ENCODE data around the gene FAM171A1. TPM values are rescaled to one million over a fixed set of nuclear protein-coding genes. Genes with fewer than 3 reads are reported as not detected.

The FAM171A1 gene
- total RNA-seq, 1 donor from 2014 or later, result 3.9 TPM

DNA sequence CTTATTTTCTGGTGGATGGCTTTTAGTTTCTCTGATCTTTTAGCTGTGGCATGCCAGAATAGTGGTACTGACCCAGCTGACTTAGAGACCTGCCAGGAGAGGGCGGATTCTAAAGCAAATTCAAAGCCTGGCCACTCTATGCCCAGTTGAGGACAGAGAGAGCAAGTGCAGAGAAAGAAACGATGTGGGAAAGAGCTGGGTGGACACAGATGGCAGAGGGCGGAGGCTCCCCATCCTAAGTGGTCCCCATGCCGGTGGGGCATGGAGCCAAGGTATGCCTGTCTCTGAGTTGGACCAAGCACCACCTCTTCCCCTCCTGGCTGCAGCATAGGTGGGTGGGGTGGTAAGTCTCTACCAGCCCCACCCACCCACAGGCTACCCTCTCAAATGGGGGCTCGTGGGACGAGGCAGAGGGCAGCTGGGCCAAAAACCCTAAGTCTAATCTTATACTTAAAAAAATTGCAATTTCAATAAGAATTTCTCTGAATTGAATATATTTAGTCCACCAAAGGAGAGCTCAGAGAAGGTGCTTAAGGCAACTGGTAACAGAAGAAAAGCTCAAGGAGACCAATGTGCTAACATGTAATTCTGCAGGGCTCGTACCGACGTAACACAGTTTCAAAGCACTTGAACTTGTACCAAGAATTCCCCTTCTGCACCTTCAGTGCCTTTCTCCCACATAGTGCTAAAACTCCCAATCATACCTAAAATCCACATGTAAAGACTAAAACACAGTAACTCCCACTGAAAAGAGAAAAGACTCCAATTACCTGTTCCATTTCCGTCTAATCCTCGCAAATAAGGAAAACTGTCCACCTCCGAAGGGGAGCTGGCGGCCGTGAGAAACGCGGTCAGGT is 116.9 kb downstream of the FAM171A1 start:
- intact Hi-C loops (cut with micrococcal nuclease), result no loop called here

DNA sequence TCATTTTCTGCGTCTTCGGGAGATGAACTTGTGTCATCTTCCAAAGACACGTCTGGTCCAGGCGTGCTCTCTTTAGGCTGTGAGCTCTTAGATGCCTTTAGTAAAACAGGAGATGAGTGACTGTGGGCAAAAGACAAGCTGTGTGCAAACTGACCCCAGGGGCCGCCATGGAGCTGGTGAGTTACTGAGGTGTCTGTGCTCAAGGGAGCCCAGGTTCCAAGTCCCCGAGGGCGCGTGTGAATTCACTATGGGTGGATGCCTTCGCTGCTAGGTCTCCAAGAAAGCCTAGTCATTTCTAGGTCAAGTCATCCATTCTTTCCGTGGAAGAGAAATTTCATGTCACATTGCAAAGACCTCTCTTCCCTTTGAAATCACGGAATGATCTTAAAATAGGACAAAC is 118.7 kb downstream of the FAM171A1 start:
- intact Hi-C loops (cut with micrococcal nuclease), result no loop called here

DNA sequence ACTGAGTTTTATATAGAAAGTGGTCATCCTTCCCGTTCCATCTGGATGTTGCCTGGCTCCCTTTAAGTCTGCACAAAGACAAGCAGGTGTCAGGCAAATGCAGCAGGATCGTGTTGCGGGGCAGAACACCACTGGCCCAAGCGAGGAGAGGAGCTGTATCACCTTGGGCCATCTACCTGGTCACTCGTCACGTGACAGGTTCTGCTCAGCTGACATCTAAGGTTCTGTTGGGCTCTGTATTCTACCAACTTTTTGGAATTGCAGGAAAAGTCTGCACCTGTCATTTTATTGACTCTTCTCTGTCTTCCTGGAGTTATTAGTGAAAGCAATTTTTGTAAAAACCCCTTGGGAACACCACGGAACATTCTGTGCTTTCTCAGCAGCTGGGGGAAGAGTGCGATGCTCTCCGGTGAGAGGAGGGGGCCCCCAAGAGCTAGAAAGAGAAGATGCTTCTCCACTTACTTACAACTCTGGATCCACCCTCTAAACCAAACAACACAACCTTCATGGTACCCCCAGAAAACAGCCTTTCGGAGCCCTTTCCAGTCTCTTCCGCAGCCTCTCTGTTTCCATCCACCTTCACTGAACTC is 119.2 kb downstream of the FAM171A1 start:
- intact Hi-C loops (cut with micrococcal nuclease), result no loop called here

DNA sequence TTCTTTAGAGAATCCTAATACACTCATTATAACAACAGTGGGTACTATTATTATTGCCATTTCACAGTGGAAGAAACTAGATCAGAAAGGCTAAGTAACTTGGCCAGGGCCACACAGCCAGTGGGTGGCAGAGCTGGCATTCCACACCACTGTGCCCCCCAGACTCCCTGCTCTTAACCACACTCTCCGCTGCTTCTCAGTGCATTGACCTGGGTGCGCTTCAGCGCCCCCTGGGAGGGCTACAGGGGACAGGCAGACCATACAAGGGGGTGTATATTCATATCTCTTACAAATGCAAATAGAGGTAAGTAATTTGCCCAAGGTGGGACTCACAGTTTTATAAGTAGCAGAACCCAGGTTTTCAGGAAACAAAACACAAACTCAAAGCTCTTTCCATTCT is 125.6 kb downstream of the FAM171A1 start:
- intact Hi-C loops (cut with micrococcal nuclease), result loop anchor here (5.0 kb wide), 1 partner anchor 78 kb away; the partner anchor contains the start of gene NMT2

DNA sequence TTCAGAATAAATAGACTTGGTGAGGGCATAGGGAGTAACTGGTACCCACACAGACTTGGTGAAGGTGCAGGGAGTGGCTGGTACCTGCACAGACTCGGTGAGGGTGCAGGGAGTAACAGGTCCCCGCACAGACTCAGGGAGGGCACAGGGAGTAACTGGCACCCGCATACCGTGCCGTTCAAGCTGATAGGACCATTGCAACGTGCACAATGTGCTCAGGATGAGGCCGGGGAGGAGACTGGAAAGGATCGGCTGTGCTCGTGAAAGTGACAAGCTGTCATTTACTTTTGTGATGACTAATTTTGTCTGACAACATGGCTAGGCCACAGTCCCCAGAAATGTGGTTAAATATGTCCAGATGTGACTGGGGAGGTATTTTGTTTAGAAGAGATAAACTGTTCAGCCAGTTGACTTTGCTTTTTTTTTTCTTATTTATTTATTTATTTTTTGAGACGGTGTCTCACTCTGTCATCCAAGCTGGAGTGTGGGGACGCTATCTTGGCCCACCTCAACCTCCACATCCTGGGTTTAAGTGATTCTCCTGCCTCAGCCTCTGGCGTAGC is 126.4 kb downstream of the FAM171A1 start:
- intact Hi-C loops (cut with micrococcal nuclease), result loop anchor here (5.0 kb wide), 1 partner anchor 77 kb away; the partner anchor contains the start of gene NMT2

DNA sequence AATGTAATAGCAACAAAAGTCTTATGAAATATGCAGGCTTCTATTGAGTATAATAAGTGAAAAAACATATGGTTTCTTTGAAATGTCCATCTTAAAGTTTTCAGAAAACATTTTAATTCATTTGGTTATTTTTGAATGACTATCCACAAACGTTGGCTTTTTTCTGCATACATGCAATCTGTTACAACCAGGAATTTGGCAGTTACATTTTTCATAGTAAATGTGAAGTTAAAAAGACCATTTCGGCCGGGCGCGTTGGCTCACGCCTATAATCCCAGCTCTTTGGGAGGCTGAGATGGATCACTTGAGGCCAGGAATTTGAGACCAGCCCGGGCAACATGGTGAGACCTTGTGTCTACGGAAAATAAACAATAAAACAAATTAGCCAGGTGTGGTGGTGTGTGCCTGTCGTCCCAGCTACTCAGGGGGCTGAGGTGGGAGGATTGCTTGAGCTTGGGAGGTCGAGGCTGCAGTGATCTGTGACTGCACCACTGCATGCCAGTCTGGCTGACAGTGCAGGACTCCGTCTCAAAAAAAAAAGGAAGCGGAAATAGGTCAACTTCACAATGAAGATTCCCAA is 128.7 kb downstream of the FAM171A1 start:
- intact Hi-C loops (cut with micrococcal nuclease), result no loop called here

DNA sequence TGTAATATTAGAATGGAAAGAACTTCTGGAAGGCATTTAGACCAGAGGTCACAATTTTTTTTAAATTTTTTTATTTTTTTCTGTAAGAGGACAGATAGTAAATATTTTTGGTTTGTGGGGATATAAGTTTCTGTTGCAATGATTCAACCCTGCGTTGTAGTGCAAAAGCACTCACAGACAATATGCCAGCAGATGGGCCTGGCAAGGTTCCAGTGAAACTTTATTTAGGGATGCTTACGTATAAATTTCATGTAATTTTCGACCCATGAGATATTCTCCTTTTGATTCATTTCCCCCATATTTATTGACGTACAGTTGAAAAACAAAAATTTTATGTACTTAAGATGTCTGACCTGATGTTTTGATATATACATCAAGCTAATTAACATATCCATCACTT is 129.8 kb downstream of the FAM171A1 start:
- intact Hi-C loops (cut with micrococcal nuclease), result no loop called here

DNA sequence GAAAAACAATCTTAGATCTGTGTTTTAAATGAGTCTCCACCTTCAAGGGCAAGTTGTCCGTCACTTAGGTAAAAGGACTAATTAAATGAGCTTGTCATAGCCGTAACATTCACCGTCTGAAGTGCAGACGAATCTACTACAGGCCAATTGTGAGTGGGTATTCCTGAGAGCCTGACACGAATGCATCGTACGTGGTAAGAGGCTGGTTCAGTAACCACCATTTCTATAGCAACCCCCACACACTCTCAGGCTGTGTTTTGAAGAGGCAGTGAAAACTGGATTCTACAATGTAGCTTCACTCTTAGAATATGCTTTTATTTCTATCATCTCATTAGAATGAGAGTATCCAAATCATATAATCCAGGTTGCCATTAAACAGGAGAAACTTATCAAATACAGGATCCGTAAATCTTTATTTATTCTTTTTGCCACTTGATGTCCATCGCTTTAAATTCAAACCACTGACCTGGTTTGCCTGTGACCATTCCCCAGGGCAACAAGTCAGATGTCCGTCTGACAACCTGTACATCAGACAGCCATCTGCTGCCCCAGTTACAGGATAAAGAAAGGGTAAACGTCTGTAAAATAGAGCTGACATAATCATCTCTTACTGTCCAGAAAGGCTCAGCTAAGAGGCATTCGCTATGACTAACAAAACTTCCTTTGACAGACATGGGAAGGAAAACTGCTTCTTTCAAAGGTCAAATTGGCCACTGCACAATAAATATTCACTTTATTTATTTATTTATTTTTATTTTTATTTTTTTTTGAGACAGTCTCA is 132.3 kb downstream of the FAM171A1 start:
- intact Hi-C loops (cut with micrococcal nuclease), result no loop called here

DNA sequence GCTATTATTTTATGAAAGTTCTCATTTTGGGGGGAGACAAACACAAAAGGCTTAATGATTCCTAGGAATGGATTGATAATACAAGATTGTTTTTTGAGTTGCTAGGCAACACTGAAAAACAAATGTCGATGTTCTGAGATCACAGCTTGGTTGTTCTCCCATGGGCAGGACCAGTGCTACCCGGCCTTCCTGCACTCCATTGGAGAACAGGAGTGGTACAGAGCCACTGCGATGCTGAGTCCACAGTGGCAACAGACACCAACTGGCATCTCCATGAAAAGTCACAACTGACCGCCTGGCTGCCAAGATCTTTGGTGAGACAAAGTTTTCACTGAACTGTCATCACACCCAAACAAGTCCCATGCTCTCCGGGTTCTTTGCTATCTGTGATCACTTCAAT is 133.7 kb downstream of the FAM171A1 start:
- intact Hi-C loops (cut with micrococcal nuclease), result no loop called here

DNA sequence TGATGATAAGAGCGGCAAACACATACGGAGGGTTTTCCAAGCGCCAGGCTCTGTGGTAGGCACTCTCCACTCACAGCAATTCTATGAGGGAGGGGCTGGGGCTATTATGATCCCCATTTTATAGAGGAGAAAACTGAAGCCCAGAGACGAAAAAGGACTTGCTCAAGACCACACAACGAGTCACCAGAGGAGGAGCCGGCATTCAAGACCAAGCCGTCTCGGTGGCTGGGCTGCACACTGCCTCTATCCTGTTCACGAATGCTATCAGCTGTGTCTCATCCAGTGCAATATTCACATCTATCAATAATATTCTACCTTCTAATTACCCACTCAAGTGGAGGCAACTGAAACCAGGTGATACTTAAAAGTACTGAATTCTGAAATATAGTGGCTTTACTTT is 134.7 kb downstream of the FAM171A1 start:
- intact Hi-C loops (cut with micrococcal nuclease), result no loop called here

DNA sequence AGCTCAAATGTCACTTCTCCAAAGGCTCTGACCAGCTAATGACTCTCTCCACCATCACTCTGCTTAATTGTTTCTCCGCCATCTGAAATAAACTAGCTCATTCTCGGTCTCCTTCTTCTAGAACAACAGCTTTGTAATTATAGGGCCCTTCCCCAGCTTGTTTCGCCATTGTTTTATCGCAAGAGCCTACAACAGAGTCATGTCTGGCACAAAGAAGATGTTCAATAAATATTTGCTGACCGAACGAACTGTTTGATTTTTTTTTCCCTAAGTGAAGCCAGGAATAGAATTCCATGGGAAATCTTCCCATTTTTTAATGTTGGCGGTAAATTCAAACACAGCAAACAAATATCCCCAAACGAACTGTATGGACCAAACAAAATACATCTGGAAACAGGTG is 138.8 kb downstream of the FAM171A1 start:
- intact Hi-C loops (cut with micrococcal nuclease), result no loop called here

DNA sequence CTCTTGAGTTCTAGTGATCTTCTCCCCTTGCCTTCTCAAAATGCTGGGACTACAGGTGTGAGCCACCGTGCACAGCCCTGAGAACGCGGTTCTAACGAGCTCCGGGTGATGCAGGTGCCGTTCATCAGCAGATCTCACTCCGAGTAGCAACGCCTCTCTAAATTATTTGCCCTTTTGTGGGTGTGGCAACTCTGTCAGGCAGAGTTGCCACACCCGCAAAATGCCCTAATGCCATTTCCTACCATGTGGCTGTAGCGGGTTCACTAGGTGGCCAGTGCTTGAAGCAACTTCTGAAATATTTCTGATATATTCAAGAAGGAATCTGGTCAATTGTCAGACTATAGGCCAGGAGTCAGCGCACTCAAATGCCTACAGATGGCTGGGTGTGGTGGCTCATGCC is 139.7 kb downstream of the FAM171A1 start:
- intact Hi-C loops (cut with micrococcal nuclease), result no loop called here

DNA sequence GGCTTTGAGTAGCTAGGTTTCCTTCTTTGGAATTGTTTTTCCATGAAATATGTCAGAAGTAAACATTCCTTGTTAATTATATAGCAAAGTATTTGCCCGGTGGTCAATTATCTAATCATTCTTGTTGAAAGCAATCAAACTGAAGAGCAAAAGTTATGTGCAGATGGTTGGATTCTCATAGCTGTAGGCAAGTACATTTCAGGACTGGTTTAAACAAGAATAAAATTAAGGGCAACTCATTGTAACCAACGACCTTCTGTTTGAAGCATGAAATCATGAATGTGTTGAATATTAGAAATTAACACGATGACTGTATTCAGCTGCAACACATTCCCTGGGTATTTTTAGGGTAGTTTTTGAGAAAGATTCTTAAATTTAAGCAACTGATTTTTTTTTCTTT is 140.8 kb downstream of the FAM171A1 start:
- intact Hi-C loops (cut with micrococcal nuclease), result no loop called here

DNA sequence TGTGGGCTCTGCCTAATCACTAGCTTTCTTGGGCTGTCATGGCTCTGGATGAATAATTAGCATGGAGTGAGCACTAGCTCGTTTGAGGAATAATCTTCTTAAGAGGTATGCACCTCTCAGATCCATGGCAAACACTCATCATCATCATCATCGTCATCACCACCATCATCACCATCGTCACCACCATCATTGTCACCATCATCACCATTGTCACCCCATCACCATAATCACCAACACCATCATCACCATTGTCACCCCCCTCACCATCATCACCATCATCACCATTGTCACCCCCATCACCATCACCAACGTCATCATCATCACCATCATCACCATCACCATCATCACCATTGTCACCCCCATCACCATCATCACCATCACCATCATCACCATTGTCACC is 141.8 kb downstream of the FAM171A1 start:
- intact Hi-C loops (cut with micrococcal nuclease), result no loop called here

DNA sequence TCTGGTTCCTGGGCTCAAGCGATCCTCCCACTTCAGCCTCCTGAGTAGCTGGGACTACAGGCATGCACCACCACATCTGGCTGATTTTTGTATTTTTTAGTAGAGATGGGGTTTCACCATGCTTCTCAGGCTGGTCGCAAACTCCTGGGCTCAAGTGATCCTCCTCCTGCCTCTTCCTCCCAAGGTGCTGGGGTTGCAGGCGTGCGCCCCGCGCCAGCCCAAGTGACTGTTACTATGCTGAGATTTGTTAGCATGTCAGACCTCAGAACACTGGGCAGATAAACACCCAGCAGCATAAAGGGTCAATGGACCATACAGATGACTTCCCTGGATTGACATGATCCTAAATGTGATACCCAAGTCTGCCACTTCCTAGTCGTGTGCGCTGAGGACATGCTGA is 142.7 kb downstream of the FAM171A1 start:
- intact Hi-C loops (cut with micrococcal nuclease), result no loop called here

DNA sequence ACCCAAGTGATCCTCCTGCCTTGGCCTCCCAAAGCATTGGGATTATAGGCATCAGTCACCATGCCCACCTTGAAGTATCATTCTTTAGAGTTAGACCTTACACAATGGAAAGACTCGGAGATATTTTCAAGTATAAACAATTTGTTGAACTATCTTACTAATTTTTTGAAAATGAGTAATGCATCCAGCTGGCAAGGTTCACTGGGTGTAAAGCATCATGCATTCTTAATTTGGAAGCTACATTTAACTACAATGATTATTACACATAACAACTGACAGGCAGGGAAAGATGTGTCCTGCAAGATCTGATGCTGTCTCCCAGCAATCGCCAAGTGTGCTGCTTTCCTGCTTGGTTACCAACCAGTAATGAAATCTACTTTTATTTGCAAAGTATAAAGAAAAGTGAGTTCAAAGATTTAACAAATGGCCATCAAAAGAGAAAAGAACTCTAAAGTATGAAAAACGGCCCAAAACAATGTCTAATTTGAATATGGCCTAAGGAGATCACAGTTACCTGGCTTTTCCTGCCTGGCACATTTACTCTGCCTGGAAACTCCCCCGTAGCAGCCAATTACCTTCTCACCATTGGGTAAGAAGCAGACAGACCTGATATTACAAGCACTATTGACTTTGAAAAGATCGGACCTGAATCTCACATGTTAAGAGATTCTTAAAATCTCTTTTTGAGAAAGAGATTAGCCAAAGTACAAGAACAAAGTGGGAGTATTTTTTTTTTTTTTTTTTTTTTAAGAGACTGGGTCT is 143.3 kb downstream of the FAM171A1 start:
- intact Hi-C loops (cut with micrococcal nuclease), result no loop called here

DNA sequence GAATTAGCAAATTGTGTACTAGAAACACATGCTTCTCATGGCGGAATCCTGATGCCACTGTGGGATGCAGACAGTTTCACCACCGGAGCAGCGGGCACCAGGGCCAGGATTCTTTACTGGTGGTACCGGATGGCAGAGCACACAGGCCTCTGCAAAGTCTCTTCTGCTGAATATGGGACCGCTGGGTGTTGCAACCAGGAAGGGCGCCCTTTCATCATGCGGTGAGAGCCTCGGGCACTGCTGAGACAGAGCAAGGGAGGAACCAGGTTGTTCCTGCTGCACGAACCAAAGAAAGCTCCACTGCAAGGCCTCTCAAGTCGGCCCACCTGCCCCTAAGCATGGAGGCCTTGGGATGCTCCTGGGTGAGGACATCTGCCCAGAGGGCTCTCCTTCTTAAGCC is 145.6 kb downstream of the FAM171A1 start:
- intact Hi-C loops (cut with micrococcal nuclease), result no loop called here

DNA sequence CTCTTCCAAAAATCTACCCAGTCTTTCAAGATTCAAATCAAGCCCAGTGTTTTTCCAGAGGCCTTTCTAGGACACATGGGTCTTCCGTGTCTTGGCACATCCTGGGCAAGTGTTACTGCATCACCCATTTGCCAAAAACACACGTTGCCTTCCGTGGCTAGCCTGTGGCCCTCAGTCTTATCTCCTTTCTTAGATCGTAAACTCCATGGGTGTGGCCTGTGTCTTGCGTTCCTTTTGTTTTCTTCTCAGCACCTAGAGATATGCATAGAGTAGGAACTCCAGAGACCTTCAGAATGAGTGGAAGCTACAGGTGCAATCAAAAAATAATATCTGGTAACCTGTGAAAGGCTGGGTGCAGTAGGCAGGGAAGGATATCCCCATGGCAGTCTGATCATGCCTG is 146.1 kb downstream of the FAM171A1 start:
- intact Hi-C loops (cut with micrococcal nuclease), result no loop called here

DNA sequence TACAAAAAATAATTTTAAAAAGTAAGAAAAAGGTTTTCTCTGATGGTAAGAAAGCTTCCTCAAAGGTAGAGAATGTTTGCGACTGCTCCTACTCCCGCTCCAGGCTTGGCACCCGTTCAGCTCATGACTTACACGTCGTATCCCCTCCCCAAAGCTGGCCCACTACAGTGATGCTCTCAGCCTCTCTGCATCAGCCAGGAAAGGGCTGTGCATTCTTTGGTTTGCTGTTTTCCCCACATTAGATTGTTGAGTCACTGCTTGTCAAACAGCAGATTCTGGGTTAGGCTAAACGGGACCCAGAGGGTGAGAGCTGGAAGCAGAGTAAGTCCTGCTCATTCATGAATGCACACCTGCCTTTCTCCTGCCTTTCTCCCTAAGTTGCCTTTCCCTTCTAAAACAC is 147.9 kb downstream of the FAM171A1 start:
- intact Hi-C loops (cut with micrococcal nuclease), result no loop called here

DNA sequence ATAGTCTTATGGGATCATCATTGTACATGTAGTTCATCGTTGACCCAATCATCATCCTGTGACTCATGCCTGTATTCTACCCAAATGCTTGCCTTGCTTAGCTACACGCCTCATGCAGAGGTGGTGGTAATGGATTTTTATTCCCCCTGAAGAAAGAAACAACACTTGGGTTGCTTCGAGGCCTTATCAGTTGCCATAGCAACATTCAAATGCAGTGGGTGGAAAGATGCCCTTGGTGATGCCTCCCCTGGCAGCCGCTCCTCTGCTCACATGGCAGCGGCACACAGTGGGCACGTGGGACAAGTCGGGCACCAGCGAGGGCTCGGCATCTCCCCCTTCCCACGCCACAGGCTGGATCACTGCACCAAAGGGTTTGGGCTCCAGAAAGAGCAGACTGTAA is 148.6 kb downstream of the FAM171A1 start:
- intact Hi-C loops (cut with micrococcal nuclease), result no loop called here

DNA sequence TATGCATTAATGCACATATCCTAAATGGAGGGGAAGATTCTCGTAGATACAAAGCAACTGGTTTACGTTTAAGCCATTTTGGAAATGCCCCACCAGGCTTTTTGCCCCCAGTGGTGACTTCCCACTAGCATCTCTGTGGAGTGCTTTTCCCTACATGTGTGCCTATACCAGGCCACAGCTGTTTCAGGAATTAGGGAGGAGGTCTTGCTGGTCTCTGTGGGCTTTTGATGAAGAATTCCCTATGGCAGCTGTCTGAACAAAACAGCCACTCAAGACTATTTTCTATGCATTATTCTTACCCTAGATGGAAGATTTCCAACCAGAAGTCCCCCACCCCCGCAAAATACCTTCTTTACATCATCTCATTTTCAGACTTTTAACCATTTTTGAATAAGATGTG is 150.6 kb downstream of the FAM171A1 start:
- intact Hi-C loops (cut with micrococcal nuclease), result no loop called here
